NCI-H128 (cell line): ENCODE results near the gene SPATA6L.

Source experiments
- DNase-seq: peaks from one replicate; lab custom pipeline; 2025; ENCODE audit not compliant: unreplicated experiment; lab: John Stamatoyannopoulos, UW

The SPATA6L gene

GRCh38 chr9:4585135-4585534, 81.1 kb downstream of the SPATA6L start:
- no peak for DNase-seq

- DNase-seq, result no peak
Measured at GRCh38 chr9:4584636-4585035, 81.6 kb downstream of the SPATA6L start.

GRCh38 chr9:4583001-4583400, 83.3 kb downstream of the SPATA6L start:
- no peak for DNase-seq

GRCh38 chr9:4581861-4582565, 84.3 kb downstream of the SPATA6L start:
- DNase-seq, result no peak

- no peak for DNase-seq
Measured at GRCh38 chr9:4581035-4581760, 85.1 kb downstream of the SPATA6L start.

- no peak for DNase-seq
Measured at GRCh38 chr9:4579001-4579400, 87.3 kb downstream of the SPATA6L start.

- no peak for DNase-seq
Measured at GRCh38 chr9:4576448-4576847, 89.8 kb downstream of the SPATA6L start.

- DNase-seq, result no peak
Measured at GRCh38 chr9:4575997-4576396, 90.3 kb downstream of the SPATA6L start.

- DNase-seq, result no peak
Measured at GRCh38 chr9:4574657-4575243, 91.5 kb downstream of the SPATA6L start.

- no peak for DNase-seq
Measured at GRCh38 chr9:4573634-4574389, 92.5 kb downstream of the SPATA6L start.

GRCh38 chr9:4573176-4573575, 93.1 kb downstream of the SPATA6L start:
- DNase-seq, result no peak

GRCh38 chr9:4572184-4572826, 94.0 kb downstream of the SPATA6L start:
- no peak for DNase-seq

- DNase-seq, result no peak
Measured at GRCh38 chr9:4569101-4569500, 97.2 kb downstream of the SPATA6L start.

- DNase-seq, result no peak
Measured at GRCh38 chr9:4567601-4568000, 98.7 kb downstream of the SPATA6L start.

- no peak for DNase-seq
Measured at GRCh38 chr9:4566806-4567205, 99.5 kb downstream of the SPATA6L start.

GRCh38 chr9:4563105-4563504, 103.2 kb downstream of the SPATA6L start:
- no peak for DNase-seq

- no peak for DNase-seq
Measured at GRCh38 chr9:4559261-4560182, 106.8 kb downstream of the SPATA6L start.

GRCh38 chr9:4558371-4558998, 107.8 kb downstream of the SPATA6L start:
- no peak for DNase-seq

GRCh38 chr9:4555236-4555635, 111.0 kb downstream of the SPATA6L start:
- DNase-seq, result no peak
